Testis (tissue), 2 donors: ENCODE measurements around the gene ATP6V1B1.

Experiments
- POLR2A ChIP-seq: fragments of 450-650 bp; IDR thresholded peaks from one replicate; pipeline ENCODE4 v1.6.1; 2017; ENCODE audit warnings: antibody characterized with exemption, mild to moderate bottlenecking, moderate library complexity
- TF ChIP-seq, protein P1 (sequence below), 3 experiments: fragments of 450-650 bp in 2 of 3; fragments of 200-600 bp in 1 of 3; sonication (generic) in 1 of 3; IDR thresholded peaks; one replicate each; pipeline ENCODE4 v1.5.1; 2016 to 2019; ENCODE audit warnings: antibody characterized with exemption in 3 of 3, mild to moderate bottlenecking in 2 of 3, moderate library complexity in 1 of 3

DNA sequence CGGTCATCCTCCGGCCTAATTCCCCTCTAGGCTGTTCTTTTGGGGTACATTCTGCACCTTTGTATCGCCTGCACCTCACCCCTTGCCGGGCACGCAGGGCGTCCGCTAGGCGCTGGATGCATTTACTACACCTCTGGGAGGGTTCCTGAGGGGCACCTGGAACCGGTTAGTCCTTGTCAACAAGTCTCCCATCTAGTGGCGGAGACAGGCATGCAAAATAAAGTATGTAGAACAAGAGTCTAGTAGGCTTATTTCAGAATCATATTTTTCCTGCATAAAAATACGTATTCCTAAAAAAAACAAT is 59.7 kb downstream of the ATP6V1B1 start:
- TF ChIP-seq, protein P1, sequence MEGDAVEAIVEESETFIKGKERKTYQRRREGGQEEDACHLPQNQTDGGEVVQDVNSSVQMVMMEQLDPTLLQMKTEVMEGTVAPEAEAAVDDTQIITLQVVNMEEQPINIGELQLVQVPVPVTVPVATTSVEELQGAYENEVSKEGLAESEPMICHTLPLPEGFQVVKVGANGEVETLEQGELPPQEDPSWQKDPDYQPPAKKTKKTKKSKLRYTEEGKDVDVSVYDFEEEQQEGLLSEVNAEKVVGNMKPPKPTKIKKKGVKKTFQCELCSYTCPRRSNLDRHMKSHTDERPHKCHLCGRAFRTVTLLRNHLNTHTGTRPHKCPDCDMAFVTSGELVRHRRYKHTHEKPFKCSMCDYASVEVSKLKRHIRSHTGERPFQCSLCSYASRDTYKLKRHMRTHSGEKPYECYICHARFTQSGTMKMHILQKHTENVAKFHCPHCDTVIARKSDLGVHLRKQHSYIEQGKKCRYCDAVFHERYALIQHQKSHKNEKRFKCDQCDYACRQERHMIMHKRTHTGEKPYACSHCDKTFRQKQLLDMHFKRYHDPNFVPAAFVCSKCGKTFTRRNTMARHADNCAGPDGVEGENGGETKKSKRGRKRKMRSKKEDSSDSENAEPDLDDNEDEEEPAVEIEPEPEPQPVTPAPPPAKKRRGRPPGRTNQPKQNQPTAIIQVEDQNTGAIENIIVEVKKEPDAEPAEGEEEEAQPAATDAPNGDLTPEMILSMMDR (IDR thresholded peaks at IDR 0.05): peak in 1 of 3 experiments; percentile 25
- TF ChIP-seq POLR2A: no peak
